Endothelial cell of umbilical vein (primary cell): ENCODE data around the gene LZIC. TPM values are rescaled to one million over a fixed set of nuclear protein-coding genes. Genes with fewer than 3 reads are reported as not detected.

ENCODE experiments used
- BruUV-seq: library from RNA; stranded (reverse); fragments of 400-500 nt; replicated peaks from 2 replicates; lab custom pipeline; 2021; lab: Mats Ljungman, UMichigan
- CTCF ChIA-PET: fragments of 300-600, 350-600 bp; sonication (Branson Sonifier 250); formaldehyde crosslinking; loops from one replicate; lab custom pipeline; 2021; ENCODE audit warnings: antibody characterized with exemption, inconsistent platforms; lab: Charles Lee
- POLR2A ChIA-PET: fragments of 300-600, 350-600 bp; sonication (Branson Sonifier 250); formaldehyde crosslinking; loops from one replicate; lab custom pipeline; 2021; ENCODE audit warnings: antibody characterized with exemption, inconsistent platforms; lab: Charles Lee
- DNase-seq: peaks from one replicate; pipeline ENCODE4 v3.0.0-alpha.2; 2011; ENCODE audit warnings: low read depth, low spot score
- FAIRE-seq: peaks from 2 replicates; lab custom pipeline; 2011; peaks lifted over from hg19 to GRCh38; lab: Jason Lieb, UNC
- H2AFZ ChIP-seq: 2 replicates; pipeline ENCODE4 v1.6.0; 2012; ENCODE audit warnings: low read depth, low read length, control low read depth, inconsistent platforms
- H3K27ac ChIP-seq: 2 replicates; pipeline ENCODE4 v1.5.1; 2011; ENCODE audit warnings: low read depth, mild to moderate bottlenecking, control low read depth, low read length, moderate library complexity; ENCODE audit not compliant: insufficient read depth
- H3K27me3 ChIP-seq, 2 experiments: 2 replicates each; pipeline versions ENCODE4 v1.6.0 to v1.6.1; 2011; ENCODE audit warnings: low read length in 2 of 2, mixed read lengths in 1 of 2; ENCODE audit not compliant: control insufficient read depth in 2 of 2, insufficient read depth in 2 of 2
- H3K36me3 ChIP-seq, 2 experiments: 2 replicates in 1 of 2; 3 replicates in 1 of 2; pipeline ENCODE4 v1.5.1; 2011; ENCODE audit warnings: low read length in 2 of 2, mild to moderate bottlenecking in 1 of 2, moderate library complexity in 1 of 2; ENCODE audit not compliant: control insufficient read depth in 2 of 2, insufficient read depth in 2 of 2; ENCODE audit errors: extremely low read depth in 1 of 2
- H3K4me1 ChIP-seq: 3 replicates; pipeline ENCODE4 v1.5.1; 2011; ENCODE audit warnings: mild to moderate bottlenecking, low read length; ENCODE audit not compliant: control insufficient read depth, insufficient read depth; ENCODE audit errors: extremely low read depth
- H3K4me2 ChIP-seq: 2 replicates; pipeline ENCODE4 v1.6.1; 2011; ENCODE audit warnings: low read length, control low read depth, mixed read lengths; ENCODE audit not compliant: insufficient read depth
- H3K4me3 ChIP-seq, 3 experiments: fragments of 200-600 bp in 1 of 3; sonication (generic), shearing (Covaris generic) in 1 of 3; replicated peaks in 1 of 3; 2 replicates each; pipeline ENCODE4 v1.5.1; 2011 to 2016; ENCODE audit warnings: control low read depth in 3 of 3, low read length in 3 of 3, mild to moderate bottlenecking in 2 of 3, inconsistent platforms in 1 of 3, low read depth in 1 of 3, moderate library complexity in 1 of 3; ENCODE audit not compliant: insufficient read depth in 1 of 3
- H3K79me2 ChIP-seq: 2 replicates; pipeline ENCODE4 v1.6.0; 2012; ENCODE audit warnings: low read length, inconsistent platforms; ENCODE audit not compliant: control insufficient read depth, insufficient read depth
- H3K9ac ChIP-seq: replicated peaks from 2 replicates; pipeline ENCODE3; 2011; ENCODE audit warnings: low read length, control low read depth; ENCODE audit not compliant: insufficient read depth; ENCODE audit errors: extremely low read depth
- H3K9me1 ChIP-seq: replicated peaks from 3 replicates; pipeline ENCODE4 v1.6.0; 2011; ENCODE audit warnings: mild to moderate bottlenecking, low read length; ENCODE audit not compliant: control insufficient read depth, insufficient read depth; ENCODE audit errors: extremely low read depth
- H3K9me3 ChIP-seq: replicated peaks from 2 replicates; pipeline ENCODE4 v1.5.1; 2012; ENCODE audit warnings: low read length, inconsistent platforms; ENCODE audit not compliant: control insufficient read depth, insufficient read depth
- H4K20me1 ChIP-seq: replicated peaks from 2 replicates; pipeline ENCODE3; 2011; ENCODE audit warnings: mild to moderate bottlenecking, low read length; ENCODE audit not compliant: control insufficient read depth, insufficient read depth; ENCODE audit errors: extremely low read depth
- CTCF ChIP-seq, 2 donors: IDR thresholded peaks; 1 replicate in 1 of 2; 2 replicates in 1 of 2; pipeline ENCODE4 v1.5.1; 2011; ENCODE audit warnings: low read length in 2 of 2, mild to moderate bottlenecking in 2 of 2, moderate library complexity in 2 of 2, control low read depth in 1 of 2, inconsistent platforms in 1 of 2, low read depth in 1 of 2; ENCODE audit not compliant: insufficient read depth in 1 of 2; ENCODE audit errors: extremely low read depth in 1 of 2
- EZH2 ChIP-seq: IDR thresholded peaks from 2 replicates; pipeline ENCODE4 v1.6.1; 2012; ENCODE audit warnings: borderline replicate concordance, low read depth, mild to moderate bottlenecking, moderate library complexity, low read length, inconsistent platforms; ENCODE audit not compliant: severe bottlenecking
- FOS ChIP-seq: IDR thresholded peaks from 2 replicates; pipeline ENCODE4 v1.6.1; 2011; ENCODE audit warnings: mild to moderate bottlenecking, low read length, moderate library complexity, borderline replicate concordance; ENCODE audit not compliant: insufficient read depth
- GATA2 ChIP-seq: IDR thresholded peaks from 2 replicates; pipeline ENCODE4 v1.7.0; 2011; ENCODE audit warnings: low read depth, mild to moderate bottlenecking, moderate library complexity, mixed read lengths, low read length; ENCODE audit not compliant: insufficient read length, insufficient read depth
- JUN ChIP-seq: IDR thresholded peaks from 2 replicates; pipeline ENCODE4 v1.6.1; 2011; ENCODE audit warnings: borderline replicate concordance, low read depth; ENCODE audit not compliant: insufficient read length, insufficient read depth
- MYC ChIP-seq: IDR thresholded peaks from one replicate; pipeline ENCODE4 v1.6.1; 2011; ENCODE audit warnings: mild to moderate bottlenecking, low read depth, low read length
- POLR2A ChIP-seq: IDR thresholded peaks from 2 replicates; pipeline ENCODE4 v1.6.1; 2012; ENCODE audit warnings: low read depth, mild to moderate bottlenecking, control low read depth, low read length
- POLR2AphosphoS5 ChIP-seq: IDR thresholded peaks from 2 replicates; pipeline ENCODE4 v1.6.1; 2012; ENCODE audit warnings: low read depth, mild to moderate bottlenecking, control low read depth, low read length, moderate library complexity; ENCODE audit not compliant: insufficient read depth
- dilution Hi-C: fragments of 300-500 bp; cut with MboI; formaldehyde crosslinking; loops from one replicate; pipeline ENCODE4 v1.15.0; 2019; ENCODE audit warnings: low sequenced_read_pairs; ENCODE audit not compliant: extremely low pct_ligation_motif_present
- intact Hi-C: fragments of 100-400 bp; cut with micrococcal nuclease; formaldehyde crosslinking; loops from one replicate; pipeline ENCODE4 v1.10.0; 2022
- polyA plus RNA-seq, 4 experiments: library from polyadenylated mRNA; depleted of rRNA in 3 of 4; stranded (reverse) in 3 of 4; unstranded in 1 of 4; fragments of >200 nt; gene quantifications; 2 replicates each; pipeline versions ENCODE4 v1.2.1 to v1.2.3, GENCODE V29; 2011 to 2012; ENCODE audit warnings: missing spikeins in 1 of 4
- total RNA-seq: library from RNA; stranded (reverse); gene quantifications from 2 replicates; pipeline ENCODE4 v1.2.3, GENCODE V29; 2021
- TF ChIP-seq, protein P1 (sequence below): IDR thresholded peaks from 2 replicates; pipeline ENCODE4 v1.6.1; 2011; ENCODE audit not compliant: insufficient read depth, insufficient read length

Gene LZIC
- total and polyA plus RNA-seq, 2 donors (not counting 3 experiments of a cell fraction or from before 2014, with no cell fraction given), result 3.7 to 23.4 TPM

- FAIRE-seq, result no peak
Observed at GRCh38 chr1:9904596-9904995, 38.6 kb downstream of the LZIC start.

More at GRCh38 chr1:9904596-9904995, 38.6 kb downstream of the LZIC start:
- ChIA-PET CTCF (no interaction called here), POLR2A (no interaction called here)
- H2AFZ ChIP-seq, result no peak overlapping the region
- TF ChIP-seq FOS (no peak), MYC (no peak), POLR2AphosphoS5 (no peak), JUN (no peak), CTCF (IDR thresholded peaks at IDR 0.05; ENCODE audit: extremely low read depth in 1 of 2, insufficient read depth in 1 of 2, low read depth in 1 of 2, low read length in 2 of 2) (no peak), POLR2A (no peak), GATA2 (no peak), EZH2 (no peak)
- TF ChIP-seq, protein P1, sequence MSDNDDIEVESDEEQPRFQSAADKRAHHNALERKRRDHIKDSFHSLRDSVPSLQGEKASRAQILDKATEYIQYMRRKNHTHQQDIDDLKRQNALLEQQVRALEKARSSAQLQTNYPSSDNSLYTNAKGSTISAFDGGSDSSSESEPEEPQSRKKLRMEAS, result no peak
- H3K27me3 ChIP-seq, result no peaks in the 10 kb centered on the region
- intact Hi-C loops, result no loop called here
- dilution Hi-C loops, result no loop called here
- H3K9me3 ChIP-seq, result no peaks in the 10 kb centered on the region
- no TSS peak for BruUV-seq
- no peaks in the 10 kb centered on the region for H3K36me3 ChIP-seq
- H3K27ac ChIP-seq, result no peak overlapping the region
- no peaks in the 10 kb centered on the region for H3K9me1 ChIP-seq
- DNase-seq, result no peak
- no peak overlapping the region for H3K4me2 ChIP-seq
- no peak overlapping the region for H3K9ac ChIP-seq
- no peaks in the 10 kb centered on the region for H4K20me1 ChIP-seq
- peaks cover 4% of the 10 kb centered on the region for H3K79me2 ChIP-seq
- no peak overlapping the region for H3K4me3 ChIP-seq
- H3K4me1 ChIP-seq, result peaks cover 10% of the 10 kb centered on the region
